ENCODE results near the gene ADAM17. TPM values are rescaled to one million over a fixed set of nuclear protein-coding genes. Genes with fewer than 3 reads are reported as not detected.

ADAM17 gene
- polyA plus RNA-seq, 3 donors = 30.2 to 34.8 (median 30.9) TPM

GRCh38 chr2:9451231-9451630 lies 104.4 kb downstream of the ADAM17 start:
- no CpG with 5 or more reads among the region's 1 CpG for WGBS (ENCODE audit: insufficient coverage)
- H3K36me3 ChIP-seq (replicated peaks in 1 of 2; ENCODE audit: control insufficient read depth in 1 of 2, insufficient read depth in 2 of 2, low read length in 2 of 2) = peaks cover 69 to 87% of the 10 kb centered on the region in 2 donors

GRCh38 chr2:9445089-9445488 lies 110.5 kb downstream of the ADAM17 start:
- WGBS (ENCODE audit: insufficient coverage) = no CpG with 5 or more reads among the region's 7 CpGs
- no peak overlapping the region for H3K27ac ChIP-seq (ENCODE audit: low read depth in 1 of 2, low read length in 2 of 2)
- Mint-ChIP-seq H3K36me3 (peaks cover 64 to 85% of the 10 kb centered on the region in 2 donors), H3K9me3 (no peaks in the 10 kb centered on the region), H3K4me1 (no peaks in the 10 kb centered on the region), H3K27me3 (ENCODE audit: low read depth in 3 of 3) (no peaks in the 10 kb centered on the region), H3K4me3 (no peak overlapping the region), H3K27ac (no peak overlapping the region)
- intact Hi-C loops (cut with micrococcal nuclease) = no loop called here
- no peak overlapping the region for H3K4me3 ChIP-seq (replicated peaks in 1 of 3; ENCODE audit: low read depth in 2 of 3, low read length in 3 of 3)
- H3K9ac ChIP-seq (ENCODE audit: insufficient read depth, low read length, poor library complexity, severe bottlenecking) = no peak overlapping the region
- H3K36me3 ChIP-seq (replicated peaks in 1 of 2; ENCODE audit: control insufficient read depth in 1 of 2, insufficient read depth in 2 of 2, low read length in 2 of 2) = peaks cover 74 to 85% of the 10 kb centered on the region in 2 donors
- no peak for DNase-seq
- H3K27me3 ChIP-seq (ENCODE audit: control insufficient read depth in 2 of 2, insufficient read depth in 2 of 2, low read length in 2 of 2) = no peaks in the 10 kb centered on the region
- no peaks in the 10 kb centered on the region for H3K4me1 ChIP-seq (ENCODE audit: control insufficient read depth in 1 of 2, insufficient read depth in 2 of 2, low read length in 2 of 2)
- H4K20me1 ChIP-seq (ENCODE audit: insufficient read depth, low read length) = no peaks in the 10 kb centered on the region
- H3K4me2 ChIP-seq (replicated peaks; ENCODE audit: extremely low read depth, low read length, poor library complexity, severe bottlenecking) = no peak overlapping the region
- H2AFZ ChIP-seq (ENCODE audit: insufficient read depth, low read depth, low read length, poor library complexity, severe bottlenecking) = no peak overlapping the region
- no peak for TF ChIP-seq CTCF (IDR thresholded peaks at IDR 0.05)
- no peaks in the 10 kb centered on the region for H3K79me2 ChIP-seq (ENCODE audit: insufficient read depth, low read length)
- no peaks in the 10 kb centered on the region for H3K9me3 ChIP-seq (replicated peaks in 1 of 2; ENCODE audit: control insufficient read depth in 1 of 2, insufficient read depth in 1 of 2, low read length in 2 of 2)

More at GRCh38 chr2:9451231-9451630, 104.4 kb downstream of the ADAM17 start:
- no peak overlapping the region for H3K9ac ChIP-seq (ENCODE audit: insufficient read depth, low read length, poor library complexity, severe bottlenecking)
- H3K4me2 ChIP-seq (replicated peaks; ENCODE audit: extremely low read depth, low read length, poor library complexity, severe bottlenecking) = no peak overlapping the region
- Mint-ChIP-seq H3K9me3 (no peaks in the 10 kb centered on the region), H3K27me3 (ENCODE audit: low read depth in 3 of 3) (peaks cover 0 to 2% (median 0%) of the 10 kb centered on the region in 3 donors), H3K36me3 (peaks cover 61 to 83% of the 10 kb centered on the region in 2 donors), H3K4me3 (no peak overlapping the region), H3K27ac (peak overlapping the region in 1 of 7 donors; percentile 31), H3K4me1 (no peaks in the 10 kb centered on the region)
- TF ChIP-seq CTCF (IDR thresholded peaks at IDR 0.05) = no peak
- intact Hi-C loops (cut with micrococcal nuclease) = no loop called here
- no peaks in the 10 kb centered on the region for H3K9me3 ChIP-seq (replicated peaks in 1 of 2; ENCODE audit: control insufficient read depth in 1 of 2, insufficient read depth in 1 of 2, low read length in 2 of 2)
- no peaks in the 10 kb centered on the region for H3K27me3 ChIP-seq (ENCODE audit: control insufficient read depth in 2 of 2, insufficient read depth in 2 of 2, low read length in 2 of 2)
- H4K20me1 ChIP-seq (ENCODE audit: insufficient read depth, low read length) = no peaks in the 10 kb centered on the region
- no peak overlapping the region for H3K4me3 ChIP-seq (replicated peaks in 1 of 3; ENCODE audit: low read depth in 2 of 3, low read length in 3 of 3)
- no peak overlapping the region for H3K27ac ChIP-seq (ENCODE audit: low read depth in 1 of 2, low read length in 2 of 2)
- H3K4me1 ChIP-seq (ENCODE audit: control insufficient read depth in 1 of 2, insufficient read depth in 2 of 2, low read length in 2 of 2) = no peaks in the 10 kb centered on the region
- H2AFZ ChIP-seq (ENCODE audit: insufficient read depth, low read depth, low read length, poor library complexity, severe bottlenecking) = no peak overlapping the region
- H3K79me2 ChIP-seq (ENCODE audit: insufficient read depth, low read length) = no peaks in the 10 kb centered on the region
- no peak for DNase-seq
